Gastroesophageal sphincter (tissue), 3 donors: Measurements from ENCODE around the gene OR2T8.

ENCODE experiments used
- CTCF ChIP-seq, 4 experiments: fragments of 200-600 bp in 2 of 4; fragments of 450-650 bp in 2 of 4; sonication (generic) in 1 of 4; IDR thresholded peaks; one replicate each; pipeline ENCODE4 v1.5.1; 2017 to 2019; ENCODE audit warnings: antibody characterized with exemption in 4 of 4, mild to moderate bottlenecking in 2 of 4, moderate library complexity in 2 of 4
- POLR2A ChIP-seq, 2 donors: fragments of 450-650 bp; IDR thresholded peaks; one replicate each; pipeline ENCODE4 v1.6.1; 2017; ENCODE audit warnings: antibody characterized with exemption in 2 of 2, mild to moderate bottlenecking in 2 of 2, moderate library complexity in 1 of 2
- POLR2AphosphoS5 ChIP-seq: sonication (generic); formaldehyde crosslinking; IDR thresholded peaks from one replicate; pipeline ENCODE4 v1.6.1; 2017; ENCODE audit warnings: antibody characterized with exemption

- no peak for TF ChIP-seq POLR2A (IDR thresholded peaks at IDR 0.05)
- TF ChIP-seq POLR2AphosphoS5: no peak
- no peak for TF ChIP-seq CTCF (IDR thresholded peaks at IDR 0.05)
These were observed 22.6 kb downstream of the OR2T8 start for GRCh38 chr1:247942624-247943023.
